WTC11 (cell line): ENCODE results near the gene LPP.

Experiments used
- CTCF ChIP-seq: fragments of 200-600 bp; IDR thresholded peaks from 2 replicates; pipeline ENCODE4 v1.8.0; 2022; ENCODE audit warnings: antibody characterized with exemption
- GRHL2 ChIP-seq: fragments of 250-450 bp; sonication (Bioruptor Pico); IDR thresholded peaks from 2 replicates; pipeline ENCODE4 v1.8.0; 2022; ENCODE audit warnings: mild to moderate bottlenecking, moderate library complexity; ENCODE audit not compliant: insufficient replicate concordance, severe bottlenecking
- IRF2 ChIP-seq: sonication (generic); formaldehyde crosslinking; IDR thresholded peaks from 2 replicates; pipeline ENCODE4 v1.8.0; 2022; ENCODE audit warnings: low read depth, missing genetic modification reagents, borderline replicate concordance
- JUN ChIP-seq: sonication (generic); formaldehyde crosslinking; IDR thresholded peaks from 2 replicates; pipeline ENCODE4 v1.8.0; 2023; ENCODE audit warnings: mild to moderate bottlenecking, missing genetic modification reagents
- NR1H2 ChIP-seq: sonication (generic); formaldehyde crosslinking; IDR thresholded peaks from 2 replicates; pipeline ENCODE4 v1.9.0; 2021; ENCODE audit warnings: mild to moderate bottlenecking, moderate library complexity, missing genetic modification reagents
- SMAD3 ChIP-seq: sonication (generic); formaldehyde crosslinking; IDR thresholded peaks from 2 replicates; pipeline ENCODE4 v1.8.0; 2022; ENCODE audit warnings: missing genetic modification reagents, mild to moderate bottlenecking, borderline replicate concordance
- SP1 ChIP-seq: sonication (generic); formaldehyde crosslinking; conservative IDR thresholded peaks from 2 replicates; pipeline ENCODE4 v1.8.1; 2022; ENCODE audit warnings: missing genetic modification reagents
- USF1 ChIP-seq: sonication (generic); formaldehyde crosslinking; IDR thresholded peaks from 2 replicates; pipeline ENCODE4 v1.8.0; 2022; ENCODE audit warnings: mild to moderate bottlenecking, missing genetic modification reagents
- TF ChIP-seq, protein P1 (sequence below): sonication (generic); formaldehyde crosslinking; IDR thresholded peaks from 2 replicates; pipeline ENCODE4 v1.8.1; 2023; ENCODE audit warnings: mild to moderate bottlenecking, missing genetic modification reagents, borderline replicate concordance
- TF ChIP-seq, protein P2 (sequence below): sonication (generic); formaldehyde crosslinking; conservative IDR thresholded peaks from 2 replicates; pipeline ENCODE4 v1.8.1; 2022; ENCODE audit warnings: mild to moderate bottlenecking, missing genetic modification reagents
- TF ChIP-seq, protein P3 (sequence below): fragments of 250-450 bp; sonication (Bioruptor Pico); IDR thresholded peaks from 2 replicates; pipeline ENCODE4 v1.9.0; 2021; ENCODE audit warnings: mild to moderate bottlenecking
- TF ChIP-seq, protein P4 (sequence below): sonication (generic); formaldehyde crosslinking; IDR thresholded peaks from 2 replicates; pipeline ENCODE4 v1.8.0; 2022; ENCODE audit warnings: mild to moderate bottlenecking, missing genetic modification reagents

GRCh38 chr3:188184160-188184559 is 30.2 kb downstream of the LPP start:
- TF ChIP-seq CTCF, result no peak
- no peak for TF ChIP-seq SMAD3 (CRISPR knock-in tag)
- no peak for TF ChIP-seq IRF2 (CRISPR knock-in tag)
- no peak for TF ChIP-seq GRHL2
- TF ChIP-seq, protein P1, sequence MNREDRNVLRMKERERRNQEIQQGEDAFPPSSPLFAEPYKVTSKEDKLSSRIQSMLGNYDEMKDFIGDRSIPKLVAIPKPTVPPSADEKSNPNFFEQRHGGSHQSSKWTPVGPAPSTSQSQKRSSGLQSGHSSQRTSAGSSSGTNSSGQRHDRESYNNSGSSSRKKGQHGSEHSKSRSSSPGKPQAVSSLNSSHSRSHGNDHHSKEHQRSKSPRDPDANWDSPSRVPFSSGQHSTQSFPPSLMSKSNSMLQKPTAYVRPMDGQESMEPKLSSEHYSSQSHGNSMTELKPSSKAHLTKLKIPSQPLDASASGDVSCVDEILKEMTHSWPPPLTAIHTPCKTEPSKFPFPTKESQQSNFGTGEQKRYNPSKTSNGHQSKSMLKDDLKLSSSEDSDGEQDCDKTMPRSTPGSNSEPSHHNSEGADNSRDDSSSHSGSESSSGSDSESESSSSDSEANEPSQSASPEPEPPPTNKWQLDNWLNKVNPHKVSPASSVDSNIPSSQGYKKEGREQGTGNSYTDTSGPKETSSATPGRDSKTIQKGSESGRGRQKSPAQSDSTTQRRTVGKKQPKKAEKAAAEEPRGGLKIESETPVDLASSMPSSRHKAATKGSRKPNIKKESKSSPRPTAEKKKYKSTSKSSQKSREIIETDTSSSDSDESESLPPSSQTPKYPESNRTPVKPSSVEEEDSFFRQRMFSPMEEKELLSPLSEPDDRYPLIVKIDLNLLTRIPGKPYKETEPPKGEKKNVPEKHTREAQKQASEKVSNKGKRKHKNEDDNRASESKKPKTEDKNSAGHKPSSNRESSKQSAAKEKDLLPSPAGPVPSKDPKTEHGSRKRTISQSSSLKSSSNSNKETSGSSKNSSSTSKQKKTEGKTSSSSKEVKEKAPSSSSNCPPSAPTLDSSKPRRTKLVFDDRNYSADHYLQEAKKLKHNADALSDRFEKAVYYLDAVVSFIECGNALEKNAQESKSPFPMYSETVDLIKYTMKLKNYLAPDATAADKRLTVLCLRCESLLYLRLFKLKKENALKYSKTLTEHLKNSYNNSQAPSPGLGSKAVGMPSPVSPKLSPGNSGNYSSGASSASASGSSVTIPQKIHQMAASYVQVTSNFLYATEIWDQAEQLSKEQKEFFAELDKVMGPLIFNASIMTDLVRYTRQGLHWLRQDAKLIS (CRISPR knock-in tag), result no peak
- no peak for TF ChIP-seq JUN (CRISPR knock-in tag)
- TF ChIP-seq, protein P2, sequence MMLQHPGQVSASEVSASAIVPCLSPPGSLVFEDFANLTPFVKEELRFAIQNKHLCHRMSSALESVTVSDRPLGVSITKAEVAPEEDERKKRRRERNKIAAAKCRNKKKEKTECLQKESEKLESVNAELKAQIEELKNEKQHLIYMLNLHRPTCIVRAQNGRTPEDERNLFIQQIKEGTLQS (CRISPR knock-in tag), result no peak
- TF ChIP-seq USF1, result no peak
- TF ChIP-seq, protein P3, sequence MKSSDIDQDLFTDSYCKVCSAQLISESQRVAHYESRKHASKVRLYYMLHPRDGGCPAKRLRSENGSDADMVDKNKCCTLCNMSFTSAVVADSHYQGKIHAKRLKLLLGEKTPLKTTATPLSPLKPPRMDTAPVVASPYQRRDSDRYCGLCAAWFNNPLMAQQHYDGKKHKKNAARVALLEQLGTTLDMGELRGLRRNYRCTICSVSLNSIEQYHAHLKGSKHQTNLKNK (CRISPR knock-in tag), result no peak
- TF ChIP-seq SP1 (CRISPR knock-in tag), result no peak
- TF ChIP-seq NR1H2, result no peak
- TF ChIP-seq, protein P4, sequence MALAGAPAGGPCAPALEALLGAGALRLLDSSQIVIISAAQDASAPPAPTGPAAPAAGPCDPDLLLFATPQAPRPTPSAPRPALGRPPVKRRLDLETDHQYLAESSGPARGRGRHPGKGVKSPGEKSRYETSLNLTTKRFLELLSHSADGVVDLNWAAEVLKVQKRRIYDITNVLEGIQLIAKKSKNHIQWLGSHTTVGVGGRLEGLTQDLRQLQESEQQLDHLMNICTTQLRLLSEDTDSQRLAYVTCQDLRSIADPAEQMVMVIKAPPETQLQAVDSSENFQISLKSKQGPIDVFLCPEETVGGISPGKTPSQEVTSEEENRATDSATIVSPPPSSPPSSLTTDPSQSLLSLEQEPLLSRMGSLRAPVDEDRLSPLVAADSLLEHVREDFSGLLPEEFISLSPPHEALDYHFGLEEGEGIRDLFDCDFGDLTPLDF (CRISPR knock-in tag), result no peak
